ENCODE data around the gene MALAT1. TPM values are rescaled to one million over a fixed set of nuclear protein-coding genes. Genes with fewer than 3 reads are reported as not detected.
"Not testable (repeated sequence)": the region's sequence is repeated elsewhere in the genome, so short reads cannot be mapped to it uniquely, and the experiment has no call there.

The MALAT1 gene
- total RNA-seq, 1 experiment from 2014 or later, result 2,221 TPM

- no peak for DNase-seq (ENCODE audit: extremely low read depth, low read depth)
Observed at GRCh38 chr11:65516135-65516968, 17.5 kb downstream of the MALAT1 start.

GRCh38 chr11:65518941-65519549 lies 20.2 kb downstream of the MALAT1 start:
- not testable (repeated sequence) for DNase-seq (ENCODE audit: extremely low read depth, low read depth)

- DNase-seq (ENCODE audit: extremely low read depth, low read depth), result not testable (repeated sequence)
Observed at GRCh38 chr11:65521777-65522521, 23.1 kb downstream of the MALAT1 start.

GRCh38 chr11:65522718-65523630 lies 24.1 kb downstream of the MALAT1 start:
- DNase-seq (ENCODE audit: extremely low read depth, low read depth), result not testable (repeated sequence)

GRCh38 chr11:65523631-65523968 lies 24.8 kb downstream of the MALAT1 start:
- DNase-seq (ENCODE audit: extremely low read depth, low read depth), result not testable (repeated sequence)

- no peak for DNase-seq (ENCODE audit: extremely low read depth, low read depth)
Observed at GRCh38 chr11:65524014-65524740, 25.3 kb downstream of the MALAT1 start.

- peak; percentile 60 for DNase-seq (ENCODE audit: extremely low read depth, low read depth)
Observed at GRCh38 chr11:65524741-65525545, 26.1 kb downstream of the MALAT1 start, which contains the start of gene SCYL1. Gene SCYL1 (plus strand): TSS chr11:65525083. CDS start chr11:65525154, 71 bp downstream.

GRCh38 chr11:65525546-65526480 lies 27.0 kb downstream of the MALAT1 start:
- DNase-seq (ENCODE audit: extremely low read depth, low read depth), result no peak

- no peak for DNase-seq (ENCODE audit: extremely low read depth, low read depth)
Observed at GRCh38 chr11:65526744-65527143, 27.9 kb downstream of the MALAT1 start.

GRCh38 chr11:65528819-65529350 lies 30.0 kb downstream of the MALAT1 start:
- DNase-seq (ENCODE audit: extremely low read depth, low read depth), result no peak

- DNase-seq (ENCODE audit: extremely low read depth, low read depth), result no peak
Observed at GRCh38 chr11:65529475-65530156, 30.8 kb downstream of the MALAT1 start.

GRCh38 chr11:65530157-65530496 lies 31.3 kb downstream of the MALAT1 start:
- no peak for DNase-seq (ENCODE audit: extremely low read depth, low read depth)

- DNase-seq (ENCODE audit: extremely low read depth, low read depth), result no peak
Observed at GRCh38 chr11:65532388-65533064, 33.7 kb downstream of the MALAT1 start.

- DNase-seq (ENCODE audit: extremely low read depth, low read depth), result no peak
Observed at GRCh38 chr11:65535102-65535501, 36.3 kb downstream of the MALAT1 start.

- no peak for DNase-seq (ENCODE audit: extremely low read depth, low read depth)
Observed at GRCh38 chr11:65536412-65537295, 37.8 kb downstream of the MALAT1 start.

- no peak for DNase-seq (ENCODE audit: extremely low read depth, low read depth)
Observed at GRCh38 chr11:65537296-65537597, 38.4 kb downstream of the MALAT1 start.
